BJ (cell line): ENCODE data around the gene TTBK1. TPM values are rescaled to one million over a fixed set of nuclear protein-coding genes. Genes with fewer than 3 reads are reported as not detected.
"Not testable (repeated sequence)": the region's sequence is repeated elsewhere in the genome, so short reads cannot be mapped to it uniquely, and the experiment has no call there.

Source experiments
- CTCF ChIA-PET: fragments of 350-600 bp; formaldehyde crosslinking; extraction: SDS; loops from one replicate; lab custom pipeline; 2021; ENCODE audit warnings: antibody characterized with exemption, inconsistent platforms; lab: Yijun Ruan, JAX
- POLR2A ChIA-PET: fragments of 300-600 bp; sonication (Branson Sonifier 250); formaldehyde crosslinking; extraction: SDS; loops from one replicate; lab custom pipeline; 2021; ENCODE audit warnings: antibody characterized with exemption; lab: Charles Lee
- DNase-seq: peaks from one replicate; pipeline ENCODE4 v3.0.0-alpha.2; 2011; ENCODE audit warnings: low read depth
- H3K27me3 ChIP-seq: 2 replicates; pipeline ENCODE4 v1.6.0; 2011; ENCODE audit warnings: low read length; ENCODE audit not compliant: control insufficient read depth, insufficient read depth
- H3K36me3 ChIP-seq: 2 replicates; pipeline ENCODE4 v1.5.1; 2011; ENCODE audit warnings: low read length; ENCODE audit not compliant: control insufficient read depth, insufficient read depth
- H3K4me3 ChIP-seq: 2 replicates; pipeline ENCODE4 v1.5.1; 2011; ENCODE audit warnings: low read depth, mild to moderate bottlenecking, control low read depth, low read length
- CTCF ChIP-seq: IDR thresholded peaks from 2 replicates; pipeline ENCODE4 v1.5.1; 2011; ENCODE audit warnings: low read depth, mild to moderate bottlenecking, control low read depth, inconsistent platforms, low read length, moderate library complexity; ENCODE audit not compliant: insufficient read depth
- polyA plus RNA-seq: library from polyadenylated mRNA; depleted of rRNA; stranded (reverse); fragments of >200 nt; gene quantifications from 2 replicates; pipeline ENCODE4 v1.2.3, GENCODE V29; 2011

The TTBK1 gene
- polyA plus RNA-seq, 1 experiment: not detected

GRCh38 chr6:43302126-43302525 lies 58.8 kb downstream of the TTBK1 start:
- CTCF ChIA-PET: no interaction called here
- no peak for TF ChIP-seq CTCF
- POLR2A ChIA-PET: no interaction called here
- no peak for DNase-seq
- Histone ChIP-seq H3K36me3 (no peaks in the 10 kb centered on the region), H3K27me3 (peaks cover 21% of the 10 kb centered on the region), H3K4me3 (no peak overlapping the region)

GRCh38 chr6:43303006-43303405 lies 59.7 kb downstream of the TTBK1 start:
- POLR2A ChIA-PET, DNase-seq, H3K4me3 ChIP-seq, H3K36me3 ChIP-seq: not testable (repeated sequence)
- H3K27me3 ChIP-seq: peaks cover 14% of the 10 kb centered on the region
- CTCF ChIA-PET: interaction anchor here (0.7 kb wide), 1 partner anchor 13 kb away, joined by 3 read pairs; no protein-coding TSS in a partner anchor

- Histone ChIP-seq H3K36me3 (no peaks in the 10 kb centered on the region), H3K4me3 (no peak overlapping the region), H3K27me3 (peaks cover 13% of the 10 kb centered on the region)
- POLR2A ChIA-PET: no interaction called here
- DNase-seq: no peak
- TF ChIP-seq CTCF: no peak
- CTCF ChIA-PET: no interaction called here
Observed at GRCh38 chr6:43303751-43304331, 60.6 kb downstream of the TTBK1 start.

GRCh38 chr6:43304361-43304760 lies 61.1 kb downstream of the TTBK1 start:
- POLR2A ChIA-PET: no interaction called here
- Histone ChIP-seq H3K27me3 (peaks cover 14% of the 10 kb centered on the region), H3K4me3 (no peak overlapping the region), H3K36me3 (no peaks in the 10 kb centered on the region)
- no peak for TF ChIP-seq CTCF
- CTCF ChIA-PET: interaction anchor here (0.6 kb wide), 1 partner anchor 1824 kb away, joined by 3 read pairs; no protein-coding TSS in a partner anchor
- no peak for DNase-seq

GRCh38 chr6:43304882-43305281 lies 61.6 kb downstream of the TTBK1 start:
- CTCF ChIA-PET: interaction anchor here (0.6 kb wide), 1 partner anchor 1825 kb away, joined by 3 read pairs; no protein-coding TSS in a partner anchor
- TF ChIP-seq CTCF: no peak
- DNase-seq: no peak
- Histone ChIP-seq H3K27me3 (peaks cover 11% of the 10 kb centered on the region), H3K36me3 (no peaks in the 10 kb centered on the region), H3K4me3 (no peak overlapping the region)
- POLR2A ChIA-PET: no interaction called here

- POLR2A ChIA-PET: no interaction called here
- CTCF ChIA-PET: interaction anchor here (1.8 kb wide), 1 partner anchor 8 kb away, joined by 4 read pairs; the partner anchor contains the start of gene SLC22A7
- no peak for TF ChIP-seq CTCF
- Histone ChIP-seq H3K4me3 (no peak overlapping the region), H3K27me3 (peaks cover 6% of the 10 kb centered on the region), H3K36me3 (no peaks in the 10 kb centered on the region)
- no peak for DNase-seq
Observed at GRCh38 chr6:43306086-43306485, 62.8 kb downstream of the TTBK1 start.
